SU-DHL-6 (cell line): ENCODE data around the gene EIF3B.

Source experiments
- H2AFZ ChIP-seq: fragments of 200-600 bp; sonication (generic); 2 replicates; pipeline ENCODE4 v1.6.1; 2014; ENCODE audit warnings: low read depth, mild to moderate bottlenecking, moderate library complexity, mixed read lengths, antibody characterized with exemption, low read length; ENCODE audit not compliant: severe bottlenecking
- H3F3A ChIP-seq: fragments of 200-600 bp; shearing (Covaris generic); 2 replicates; pipeline ENCODE4 v1.6.0; 2016; ENCODE audit warnings: antibody characterized with exemption, mild to moderate bottlenecking; ENCODE audit not compliant: insufficient read depth
- H3K27ac ChIP-seq: fragments of 200-600 bp; sonication (generic); 2 replicates; pipeline ENCODE4 v1.5.1; 2016; ENCODE audit warnings: low read depth, mild to moderate bottlenecking, low read length, moderate library complexity, mixed read lengths
- H3K27me3 ChIP-seq: fragments of 200-600 bp; sonication (generic), shearing (Covaris generic); 2 replicates; pipeline ENCODE4 v1.6.0; 2014; ENCODE audit warnings: mild to moderate bottlenecking, low read length
- H3K36me3 ChIP-seq: fragments of 200-600 bp; sonication (generic); 2 replicates; pipeline ENCODE4 v1.6.1; 2014; ENCODE audit warnings: mild to moderate bottlenecking, low read length, mixed read lengths
- H3K4me2 ChIP-seq: fragments of 300-600, 200-600 bp; shearing (Covaris generic), sonication (generic); 2 replicates; pipeline ENCODE4 v1.6.0; 2014; ENCODE audit warnings: low read length, low read depth, mild to moderate bottlenecking; ENCODE audit not compliant: poor library complexity, severe bottlenecking
- H3K4me3 ChIP-seq: fragments of 200-600 bp; sonication (generic); 2 replicates; pipeline ENCODE4 v1.5.1; 2014; ENCODE audit warnings: antibody characterized with exemption, low read length, mild to moderate bottlenecking, mixed read lengths; ENCODE audit not compliant: insufficient read depth, poor library complexity, severe bottlenecking
- H3K79me2 ChIP-seq: fragments of 200-600 bp; sonication (generic); 2 replicates; pipeline ENCODE4 v1.6.1; 2014; ENCODE audit warnings: mild to moderate bottlenecking, low read length, moderate library complexity; ENCODE audit not compliant: insufficient read depth
- H3K9ac ChIP-seq: fragments of 200-600 bp; sonication (generic); 2 replicates; pipeline ENCODE4 v1.7.0; 2014; ENCODE audit warnings: mild to moderate bottlenecking, low read length
- H3K9me2 ChIP-seq: fragments of 200-600 bp; sonication (generic); replicated peaks from 2 replicates; pipeline ENCODE4 v1.6.1; 2014; ENCODE audit warnings: low read length; ENCODE audit not compliant: insufficient read depth
- H3K9me3 ChIP-seq: fragments of 200-600 bp; sonication (generic); 2 replicates; pipeline ENCODE4 v1.6.1; 2014; ENCODE audit warnings: low read length, mixed read lengths; ENCODE audit not compliant: insufficient read depth
- H4K20me1 ChIP-seq: fragments of 200-600 bp; sonication (generic); 2 replicates; pipeline ENCODE4 v1.6.1; 2014; ENCODE audit warnings: low read depth, mild to moderate bottlenecking, antibody characterized with exemption, low read length, moderate library complexity, mixed read lengths
- CTCF ChIP-seq: fragments of 200-600 bp; sonication (generic); IDR thresholded peaks from one replicate; pipeline ENCODE4 v1.5.1; 2017; ENCODE audit warnings: antibody characterized with exemption, mild to moderate bottlenecking, low read length, moderate library complexity; ENCODE audit not compliant: insufficient read depth, poor library complexity, severe bottlenecking
- EZH2phosphoT487 ChIP-seq: fragments of 200-600 bp; sonication (generic), shearing (Covaris generic); conservative IDR thresholded peaks from 2 replicates; pipeline ENCODE4 v1.6.1; 2018; ENCODE audit warnings: mild to moderate bottlenecking, antibody characterized with exemption, low read length, moderate library complexity, mixed read lengths

EIF3B gene

GRCh38 chr7:2373646-2374045 is 19.0 kb downstream of the EIF3B start:
- H2AFZ ChIP-seq, result no peak overlapping the region
- peaks cover 63% of the 10 kb centered on the region for H3K79me2 ChIP-seq
- no peak overlapping the region for H3K4me3 ChIP-seq
- no peaks in the 10 kb centered on the region for H3K9me3 ChIP-seq
- no peak overlapping the region for H3K4me2 ChIP-seq
- no peaks in the 10 kb centered on the region for H3K9me2 ChIP-seq
- H3K27ac ChIP-seq, result no peak overlapping the region
- no peaks in the 10 kb centered on the region for H3F3A ChIP-seq
- no peaks in the 10 kb centered on the region for H3K27me3 ChIP-seq
- no peaks in the 10 kb centered on the region; the same call in 1 of the 2 replicates for H4K20me1 ChIP-seq
- no peak overlapping the region for H3K9ac ChIP-seq
- H3K36me3 ChIP-seq, result peaks cover 47% of the 10 kb centered on the region
- TF ChIP-seq EZH2phosphoT487 (no peak), CTCF (no peak)

- H3K4me2 ChIP-seq, result no peak overlapping the region
- TF ChIP-seq EZH2phosphoT487, result no peak
- peaks cover 63% of the 10 kb centered on the region for H3K79me2 ChIP-seq
- no peaks in the 10 kb centered on the region for H3K27me3 ChIP-seq
- no peak overlapping the region for H2AFZ ChIP-seq
- no peak overlapping the region for H3K9ac ChIP-seq
- H3K36me3 ChIP-seq, result peaks cover 39% of the 10 kb centered on the region
- no peak overlapping the region for H3K4me3 ChIP-seq
- no peaks in the 10 kb centered on the region for H3K9me2 ChIP-seq
- H3F3A ChIP-seq, result no peaks in the 10 kb centered on the region
- no peak overlapping the region for H3K27ac ChIP-seq
- no peaks in the 10 kb centered on the region; the same call in 1 of the 2 replicates for H4K20me1 ChIP-seq
- no peaks in the 10 kb centered on the region for H3K9me3 ChIP-seq
These were observed 19.8 kb downstream of the EIF3B start for GRCh38 chr7:2374401-2374800.

GRCh38 chr7:2374830-2375728 is 20.5 kb downstream of the EIF3B start:
- H2AFZ ChIP-seq, result no peak overlapping the region
- peaks cover 63% of the 10 kb centered on the region for H3K79me2 ChIP-seq
- H3K9ac ChIP-seq, result no peak overlapping the region
- TF ChIP-seq CTCF (no peak), EZH2phosphoT487 (no peak)
- H4K20me1 ChIP-seq, result no peaks in the 10 kb centered on the region; the same call in 1 of the 2 replicates
- H3F3A ChIP-seq, result no peaks in the 10 kb centered on the region
- no peaks in the 10 kb centered on the region for H3K9me2 ChIP-seq
- no peak overlapping the region for H3K4me3 ChIP-seq
- no peak overlapping the region for H3K27ac ChIP-seq
- H3K4me2 ChIP-seq, result no peak overlapping the region
- no peaks in the 10 kb centered on the region for H3K27me3 ChIP-seq
- H3K36me3 ChIP-seq, result peaks cover 37% of the 10 kb centered on the region
- H3K9me3 ChIP-seq, result no peaks in the 10 kb centered on the region
